Inflammatory macrophage (primary cell): Measurements from ENCODE around the gene NUP98.
"Not testable (repeated sequence)": the region's sequence is repeated elsewhere in the genome, so short reads cannot be mapped to it uniquely, and the experiment has no call there.

Experiments used
- DNase-seq, 2 donors: peaks; one replicate each; pipeline ENCODE4 v3.0.0-alpha.2; 2020 to 2022

Gene NUP98

DNA sequence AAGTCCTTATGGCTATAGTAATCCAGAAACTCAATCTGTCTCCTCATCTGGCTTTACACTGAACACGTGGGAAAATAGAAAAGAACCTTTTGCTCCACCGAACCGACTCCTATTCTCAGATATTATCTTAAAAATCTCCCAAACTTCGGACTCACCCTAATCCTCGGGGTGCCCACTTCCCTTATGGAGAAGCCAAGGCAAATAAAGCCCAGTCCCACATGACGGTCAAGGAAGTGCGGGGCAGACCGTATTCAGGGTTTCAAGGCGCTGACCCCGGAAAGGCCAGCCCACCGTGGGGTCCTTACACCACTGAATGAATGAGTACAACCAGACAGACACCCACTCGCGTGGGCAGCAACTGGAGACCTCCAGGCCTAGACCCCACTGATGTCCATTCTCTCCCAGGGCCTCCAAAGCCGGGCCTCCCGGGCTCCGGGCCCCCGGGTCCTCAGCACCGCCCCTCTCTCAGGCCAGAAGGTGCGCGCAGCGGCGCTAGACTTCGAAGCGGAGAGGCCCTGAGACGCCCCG is 489 bp downstream of the NUP98 start:
- DNase-seq, result peak; percentile 19 to 44

DNA sequence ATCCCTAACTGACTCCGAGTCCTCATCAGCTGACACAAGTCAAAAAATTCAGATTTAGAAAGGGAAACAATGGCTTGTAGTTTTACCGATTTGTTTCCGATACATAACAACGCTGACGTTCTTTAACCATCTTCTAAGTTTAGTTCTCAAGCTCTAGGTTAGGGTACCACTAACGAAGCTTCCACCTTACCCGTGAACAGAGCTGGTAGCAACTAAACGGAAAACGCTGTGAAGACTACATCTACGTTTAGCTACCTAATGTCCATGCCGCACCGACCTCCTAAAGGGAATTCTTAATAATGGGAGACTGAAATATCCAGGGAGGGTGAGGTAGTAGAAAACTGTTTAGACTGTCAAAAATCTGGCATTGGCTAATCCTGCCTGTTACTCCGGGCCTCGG is 1.0 kb downstream of the NUP98 start:
- no peak for DNase-seq

DNA sequence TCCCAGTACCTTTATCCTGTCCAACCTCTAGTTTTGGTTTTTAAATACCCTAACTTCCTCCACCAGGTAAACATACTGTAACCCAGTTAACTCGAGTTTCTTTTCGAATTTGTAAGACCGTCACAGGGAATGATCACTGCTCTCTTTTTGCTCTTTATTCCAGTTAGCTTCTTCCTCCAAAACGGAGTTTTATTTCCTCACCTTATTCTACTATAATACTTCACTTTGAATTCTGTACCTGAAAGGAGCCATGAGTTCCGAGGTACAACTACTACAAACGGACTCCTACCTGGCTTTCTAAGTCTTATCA is 1.4 kb downstream of the NUP98 start:
- no peak for DNase-seq

DNA sequence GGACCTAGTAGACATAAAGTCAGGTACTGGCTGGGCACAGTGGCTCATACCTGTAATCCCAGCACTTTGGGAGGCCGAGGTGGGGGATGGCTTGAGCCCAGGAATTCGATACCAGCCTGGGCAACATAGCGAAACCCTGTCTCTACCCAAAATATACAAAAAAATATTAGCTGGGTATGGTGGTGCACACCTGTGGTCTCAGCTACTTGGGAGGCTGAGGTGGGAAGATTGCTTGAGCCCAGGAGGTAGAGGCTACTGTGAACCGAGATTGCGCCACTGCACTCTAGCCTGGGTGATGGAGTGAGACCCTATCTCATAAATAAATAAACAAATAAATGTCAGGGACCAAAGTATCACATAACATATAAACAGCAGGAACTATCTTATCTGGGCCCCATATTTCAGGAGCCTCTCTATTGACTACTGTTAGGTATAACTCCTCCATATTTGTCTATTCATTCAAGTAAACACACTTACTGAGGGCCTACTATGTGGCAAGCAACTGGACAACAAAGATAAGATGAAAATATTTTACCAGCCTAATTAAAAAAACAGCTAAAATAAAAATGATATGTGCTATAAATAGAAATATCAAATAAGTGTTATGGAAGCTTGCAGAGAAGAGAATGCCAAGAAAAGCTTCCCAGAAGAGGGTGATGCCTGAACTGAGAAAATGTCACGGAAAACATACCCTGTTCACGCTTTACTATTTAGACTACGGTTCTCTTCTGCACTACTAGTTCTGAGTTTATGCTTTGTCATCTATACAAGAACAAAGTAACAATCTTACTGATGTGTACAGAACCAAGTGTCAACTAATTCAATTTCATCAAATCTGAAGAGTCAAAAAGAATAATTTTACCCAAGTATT is 2.0 kb downstream of the NUP98 start:
- no peak for DNase-seq

GRCh38 chr11:3794387-3794786 is 3.0 kb downstream of the NUP98 start:
- not testable (repeated sequence) for DNase-seq

DNA sequence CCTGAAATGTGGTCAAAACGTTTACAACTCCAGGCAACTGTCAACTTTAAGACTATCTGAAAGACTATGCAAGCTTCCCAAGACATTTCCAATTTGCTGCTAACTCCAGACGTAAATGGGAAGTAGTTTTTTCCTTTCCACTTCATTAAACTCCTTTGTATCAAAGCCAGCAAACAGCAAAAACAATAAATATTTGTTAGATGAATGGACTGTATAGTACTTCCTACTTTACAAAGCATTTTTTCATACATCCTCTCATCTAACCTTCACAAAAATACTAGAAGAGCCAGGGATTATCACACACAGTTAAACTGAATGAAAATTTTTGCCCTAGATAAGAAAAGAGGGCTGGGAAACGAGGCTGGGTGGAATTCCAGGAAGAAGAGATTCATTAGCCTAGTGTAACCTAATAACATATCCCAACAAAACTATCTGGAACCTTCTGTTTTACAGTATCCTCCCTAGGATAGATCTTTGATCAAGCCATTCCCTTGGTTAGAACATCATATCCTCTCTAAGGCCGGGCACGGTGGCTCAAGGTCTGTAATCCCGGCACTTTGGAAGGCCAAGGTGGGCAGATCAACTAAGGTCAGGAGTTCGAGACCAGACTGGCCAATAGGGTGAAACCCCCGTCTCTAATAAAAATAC is 10.4 kb downstream of the NUP98 start:
- DNase-seq, result no peak

GRCh38 chr11:3783611-3784010 is 13.7 kb downstream of the NUP98 start:
- peak; percentile 51 to 62 for DNase-seq

GRCh38 chr11:3782963-3783362 is 14.4 kb downstream of the NUP98 start:
- no peak for DNase-seq

DNA sequence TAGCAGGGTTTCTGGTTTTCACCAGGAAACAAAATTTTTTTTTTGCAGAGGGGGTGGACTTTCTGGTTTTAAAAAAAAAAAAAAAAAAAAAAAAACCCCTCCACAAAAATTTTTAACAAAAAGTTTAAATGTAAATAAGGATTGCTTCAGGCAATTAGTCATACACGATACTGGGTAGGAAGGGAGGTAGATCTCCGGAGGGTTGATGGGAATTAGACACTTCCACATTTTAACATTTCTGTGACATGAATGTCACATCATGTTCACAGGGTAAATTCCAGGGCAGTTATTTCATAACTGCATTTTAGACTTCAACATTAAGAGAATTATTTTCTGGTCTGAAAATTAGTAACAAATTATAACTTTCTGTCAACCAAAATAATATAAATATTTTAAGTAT is 15.9 kb downstream of the NUP98 start:
- DNase-seq, result peak; percentile 81 to 87

- DNase-seq, result no peak
Measured at GRCh38 chr11:3775736-3776406, 21.5 kb downstream of the NUP98 start.

DNA sequence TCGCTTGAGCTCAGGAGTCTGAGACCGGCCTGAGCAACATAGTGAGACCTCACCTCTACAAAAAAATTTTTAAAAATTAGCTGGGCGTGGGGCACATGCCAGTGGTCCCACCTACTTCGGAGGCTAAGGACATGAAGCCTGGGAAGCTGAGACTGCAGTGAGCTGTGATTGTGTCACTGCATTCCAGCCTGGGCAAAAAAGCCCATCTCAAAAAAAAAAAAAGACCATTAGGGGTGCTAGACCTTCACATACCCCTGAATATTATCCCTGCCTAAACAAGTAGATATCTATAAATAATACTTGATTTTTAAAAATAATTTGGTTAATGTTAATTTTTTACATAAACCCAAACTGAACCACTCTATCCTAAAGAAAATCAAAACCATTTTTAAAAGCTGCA is 24.2 kb downstream of the NUP98 start:
- no peak for DNase-seq

- DNase-seq, result peak; percentile 15 to 34
Measured at GRCh38 chr11:3767536-3767935, 29.8 kb downstream of the NUP98 start.

- DNase-seq, result peak; percentile 46 to 84
Measured at GRCh38 chr11:3766836-3767235, 30.5 kb downstream of the NUP98 start.

- no peak for DNase-seq
Measured at GRCh38 chr11:3764266-3764665, 33.1 kb downstream of the NUP98 start.

GRCh38 chr11:3755151-3755550 is 42.2 kb downstream of the NUP98 start:
- DNase-seq, result no peak

DNA sequence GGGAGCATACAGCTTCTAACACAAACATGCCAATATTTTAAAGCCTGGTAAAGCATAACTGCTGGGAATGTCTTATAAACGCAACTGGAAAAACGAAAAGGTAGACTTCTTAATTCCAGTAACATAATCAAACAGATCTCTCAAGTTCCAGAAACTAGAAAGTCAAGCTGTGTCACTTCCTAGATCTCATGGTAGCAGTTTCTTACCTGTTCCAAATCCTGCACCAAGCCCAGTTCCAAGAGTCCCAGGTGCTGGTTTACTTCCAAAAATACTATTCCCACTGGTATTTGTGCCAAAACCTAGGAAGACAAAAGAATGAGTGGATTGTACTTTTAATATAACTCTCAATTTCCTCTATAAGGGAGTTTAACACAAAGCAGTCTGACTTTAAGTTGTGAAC is 44.2 kb downstream of the NUP98 start:
- no peak for DNase-seq

DNA sequence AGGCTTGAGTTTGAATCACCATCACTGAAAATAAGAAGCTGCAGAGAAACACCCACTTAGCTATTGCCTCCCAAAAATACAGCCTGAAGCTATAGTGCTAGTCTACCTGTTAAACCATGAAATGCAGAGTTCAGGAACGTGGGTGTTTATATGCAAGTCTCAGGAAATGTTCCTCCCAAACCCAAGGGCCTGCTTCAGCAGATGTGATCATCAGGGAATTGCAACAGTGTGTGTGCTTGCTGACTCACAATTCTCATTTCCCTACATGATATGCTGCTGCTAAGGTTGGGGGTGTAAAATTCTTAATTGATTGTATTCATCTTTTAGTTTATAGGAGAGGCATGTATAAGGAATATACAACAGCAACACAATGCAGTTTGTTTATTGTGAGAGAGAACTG is 49.6 kb downstream of the NUP98 start:
- peak; percentile 83 to 94 for DNase-seq

GRCh38 chr11:3745161-3745560 is 52.2 kb downstream of the NUP98 start:
- no peak for DNase-seq

DNA sequence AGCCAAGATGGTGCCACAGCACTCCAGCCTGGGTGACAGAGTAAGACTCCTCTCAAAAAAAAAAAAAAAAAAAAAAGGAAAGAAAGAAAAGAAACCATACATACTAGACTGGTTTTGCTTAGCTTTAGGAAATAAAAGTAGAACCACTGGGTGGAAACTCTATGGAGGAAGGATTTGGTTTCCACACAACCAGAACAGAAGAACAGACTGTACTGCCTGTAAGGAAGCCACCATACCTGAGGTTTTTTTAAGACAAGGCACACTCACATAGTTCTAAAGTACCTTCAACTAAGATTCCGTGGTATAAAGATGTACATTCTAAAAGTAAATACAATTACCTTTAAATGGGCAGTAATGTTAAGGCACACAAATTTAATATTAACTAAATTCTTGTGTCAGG is 58.6 kb downstream of the NUP98 start:
- no peak for DNase-seq

- no peak for DNase-seq
Measured at GRCh38 chr11:3738241-3738640, 59.1 kb downstream of the NUP98 start.

DNA sequence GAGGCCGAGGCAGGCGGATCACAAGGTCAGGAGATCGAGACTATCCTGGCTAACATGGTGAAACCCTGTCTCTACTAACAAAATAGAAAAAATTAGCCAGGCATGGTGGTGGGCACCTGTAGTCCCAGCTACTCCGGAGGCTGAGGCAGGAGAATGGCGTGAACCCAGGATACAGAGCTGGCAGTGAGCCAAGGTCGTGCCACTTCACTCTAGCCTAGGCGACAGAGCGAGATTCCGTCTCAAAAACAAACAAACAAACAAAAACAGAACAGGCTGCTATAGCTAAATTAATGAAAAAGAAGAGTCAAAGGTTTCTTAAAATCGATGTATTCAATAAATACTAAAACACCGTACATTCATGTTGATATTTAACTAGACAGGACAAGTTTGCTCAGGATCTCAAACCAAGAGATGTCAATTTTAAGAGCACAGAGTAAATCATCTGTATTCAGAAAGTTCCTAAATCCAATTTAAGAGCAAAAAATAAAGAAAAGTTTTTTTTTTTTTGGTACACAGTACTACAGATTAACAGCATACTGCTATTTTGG is 59.9 kb downstream of the NUP98 start:
- DNase-seq, result no peak

DNA sequence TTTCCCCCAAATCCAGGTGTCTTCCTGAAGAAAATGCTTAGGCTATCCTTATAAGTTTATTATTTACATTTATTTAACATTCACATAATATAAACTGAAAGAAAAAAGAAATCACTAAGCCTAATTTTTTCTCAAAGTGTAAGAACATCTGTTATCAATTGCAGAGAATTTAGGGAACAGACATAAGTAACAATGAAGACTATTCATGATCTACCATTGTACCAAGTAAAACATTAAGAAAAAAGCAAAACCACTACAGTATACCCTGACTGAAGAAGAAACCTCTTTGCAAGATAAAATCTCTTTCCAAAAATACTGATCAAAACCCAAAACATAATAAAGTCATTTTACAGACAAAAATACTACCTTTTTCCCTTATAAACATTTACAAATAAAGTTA is 60.5 kb downstream of the NUP98 start:
- DNase-seq, result no peak

GRCh38 chr11:3735827-3736226 is 61.5 kb downstream of the NUP98 start:
- DNase-seq, result no peak
